Left forelimb (tissue), 1 donor: ENCODE measurements around the gene ZNF362.

Experiments used
- DNase-seq: peaks from one replicate; pipeline ENCODE4 v3.0.0-alpha.2; 2018; ENCODE audit warnings: low spot score

Gene ZNF362

DNA sequence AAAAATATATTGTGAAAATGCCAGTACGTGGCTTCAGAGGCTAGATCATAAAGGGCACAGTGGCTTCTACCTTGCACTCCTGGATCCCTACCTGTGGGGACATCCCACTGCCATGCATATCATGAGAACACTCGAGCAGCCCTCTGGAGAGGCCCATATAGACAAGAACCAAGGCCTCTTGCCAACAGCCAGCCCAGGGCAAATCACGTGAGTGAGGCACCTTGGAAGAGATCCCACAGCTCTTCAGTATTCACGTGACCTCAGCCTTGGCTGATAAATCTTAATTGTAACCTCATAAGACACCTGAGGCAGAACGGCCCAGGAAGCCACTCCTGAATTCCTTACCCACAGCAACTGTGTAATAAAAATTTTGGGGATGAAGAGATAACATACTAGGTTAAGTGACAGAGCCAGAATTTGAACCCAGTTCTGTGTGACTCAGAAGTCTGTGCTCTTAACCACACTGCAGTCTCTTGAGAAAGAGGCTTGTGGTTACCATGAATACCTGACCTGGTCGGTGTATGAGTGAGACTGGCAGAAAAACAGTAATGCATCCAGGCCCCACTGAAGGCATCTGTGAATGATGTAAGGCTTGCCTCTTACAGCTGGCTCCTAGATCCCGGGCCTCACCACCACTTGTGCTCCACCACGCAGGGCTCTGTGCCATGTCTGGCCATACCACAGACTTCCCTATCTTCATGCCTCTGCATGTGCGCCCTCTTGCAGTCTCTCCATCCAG is 71.5 kb downstream of the ZNF362 start:
- no peak for DNase-seq

GRCh38 chr1:33328817-33329216 is 72.5 kb downstream of the ZNF362 start:
- no peak for DNase-seq

DNA sequence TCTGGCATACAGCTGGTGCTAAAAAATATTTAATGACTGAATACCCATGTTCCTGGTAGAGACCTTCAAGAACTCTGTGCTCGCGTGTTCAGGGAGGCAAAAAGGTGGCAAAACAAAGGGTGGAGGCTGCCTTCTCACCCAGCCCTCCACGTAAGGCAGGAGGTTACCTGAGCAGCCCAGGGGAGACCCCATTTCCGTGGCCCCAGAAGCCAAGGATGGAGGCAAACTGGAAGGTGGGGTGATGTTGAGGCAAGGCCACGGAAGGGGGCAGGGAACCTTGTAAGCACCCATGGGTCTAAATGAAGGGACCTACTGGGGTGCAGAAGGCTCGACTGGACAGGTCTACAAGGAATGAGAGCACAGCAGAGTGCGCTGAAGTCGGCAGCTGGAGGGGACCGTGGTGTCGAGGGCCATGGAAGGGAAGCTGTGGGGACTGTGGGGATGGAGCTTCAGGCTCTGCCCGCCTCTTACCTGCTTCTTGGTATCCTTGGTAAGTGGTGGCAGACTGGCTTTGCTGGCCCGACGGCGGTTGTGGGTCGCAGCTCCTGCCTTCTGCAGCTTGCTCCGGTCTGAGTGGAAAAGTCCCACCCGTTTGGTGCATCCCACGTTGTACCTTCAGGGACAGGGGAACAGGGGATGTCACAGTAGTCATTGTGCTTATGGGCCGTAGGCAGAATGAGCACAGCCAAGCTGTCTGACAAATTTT is 73.5 kb downstream of the ZNF362 start:
- DNase-seq, result no peak

DNA sequence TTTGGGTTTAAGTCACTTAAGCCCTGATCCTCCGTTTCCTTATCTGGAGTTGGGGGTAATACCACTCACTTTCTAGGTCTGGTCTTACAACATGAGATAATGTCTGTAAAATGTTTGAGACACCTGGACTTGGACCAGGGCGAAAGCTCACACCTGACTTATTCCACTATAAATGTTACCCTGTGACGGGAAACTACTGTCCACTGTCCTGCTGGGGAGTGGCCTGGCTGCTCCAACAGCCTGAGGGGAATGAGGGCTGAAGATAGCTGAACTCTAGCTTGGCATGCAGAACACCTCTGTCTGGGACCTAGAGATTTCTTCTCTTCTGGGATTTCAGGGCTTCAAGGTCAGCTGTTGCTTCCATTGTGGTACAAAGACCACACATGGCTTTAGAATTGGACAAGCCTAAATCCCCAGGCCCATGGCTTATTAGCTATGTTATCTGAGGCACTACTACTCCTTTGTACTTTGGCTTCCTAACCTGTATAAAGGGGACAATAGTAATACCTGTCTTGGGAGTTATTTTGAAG is 74.1 kb downstream of the ZNF362 start:
- no peak for DNase-seq

DNA sequence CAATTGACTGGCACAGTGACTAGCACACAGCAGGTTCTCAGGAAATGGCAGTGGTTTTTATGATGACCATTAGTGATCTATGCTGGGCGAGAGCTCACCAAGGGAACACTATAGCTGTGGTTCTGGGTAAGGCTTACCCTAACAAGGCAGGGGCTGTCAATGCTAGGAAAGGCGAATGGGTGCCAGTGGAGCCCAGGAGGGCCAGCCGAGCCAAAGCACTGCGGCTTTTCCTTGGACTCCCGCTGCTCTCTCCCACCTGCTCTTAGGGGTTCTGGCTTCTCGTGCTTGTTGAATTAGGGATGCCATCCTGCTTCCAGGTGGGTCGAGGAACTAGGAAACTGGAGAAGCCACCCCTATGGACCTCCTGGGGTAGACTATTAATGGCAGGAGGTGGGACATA is 74.6 kb downstream of the ZNF362 start:
- no peak for DNase-seq

- no peak for DNase-seq
Observed at GRCh38 chr1:33331444-33332356, 75.4 kb downstream of the ZNF362 start.

DNA sequence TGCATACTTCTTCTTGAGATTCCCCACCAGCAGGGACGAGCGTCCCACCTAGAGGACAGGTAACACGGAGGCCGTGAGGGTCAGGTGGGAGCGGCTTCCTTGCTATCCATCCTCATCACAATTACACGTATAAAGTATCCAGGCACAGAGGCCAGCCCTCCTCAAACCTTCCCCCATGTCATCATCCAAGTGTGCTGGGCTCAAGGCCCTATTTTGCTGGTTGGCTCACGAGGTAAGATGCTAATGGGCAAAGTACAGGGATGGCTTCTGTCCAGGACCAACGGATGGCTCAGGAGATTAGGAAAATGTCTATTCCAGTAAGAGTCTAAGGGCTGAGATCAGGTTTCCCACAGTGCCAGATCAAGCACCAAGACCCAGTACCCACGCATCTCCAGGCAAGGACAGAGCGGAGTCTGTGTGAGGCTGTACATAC is 76.1 kb downstream of the ZNF362 start:
- DNase-seq, result no peak

DNA sequence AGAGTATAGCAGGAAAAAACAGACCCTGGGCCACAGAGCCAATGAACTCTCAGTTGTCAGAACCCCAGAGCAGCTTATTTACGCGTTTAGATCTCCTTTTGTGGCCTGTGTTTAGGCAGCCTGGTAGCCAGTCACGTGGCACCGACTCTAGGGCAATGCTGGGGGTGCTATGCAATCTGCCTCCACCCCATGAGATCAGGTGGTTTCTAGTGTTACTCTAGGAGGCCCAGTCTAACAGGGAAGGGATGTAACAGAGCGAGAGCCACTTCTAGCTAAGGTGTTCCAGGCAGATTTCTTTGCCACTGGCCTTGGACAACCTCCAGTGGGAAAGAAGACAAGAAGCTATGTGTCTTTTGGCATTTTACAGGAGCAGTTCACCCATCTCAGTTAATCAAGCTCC is 76.6 kb downstream of the ZNF362 start:
- DNase-seq, result no peak

DNA sequence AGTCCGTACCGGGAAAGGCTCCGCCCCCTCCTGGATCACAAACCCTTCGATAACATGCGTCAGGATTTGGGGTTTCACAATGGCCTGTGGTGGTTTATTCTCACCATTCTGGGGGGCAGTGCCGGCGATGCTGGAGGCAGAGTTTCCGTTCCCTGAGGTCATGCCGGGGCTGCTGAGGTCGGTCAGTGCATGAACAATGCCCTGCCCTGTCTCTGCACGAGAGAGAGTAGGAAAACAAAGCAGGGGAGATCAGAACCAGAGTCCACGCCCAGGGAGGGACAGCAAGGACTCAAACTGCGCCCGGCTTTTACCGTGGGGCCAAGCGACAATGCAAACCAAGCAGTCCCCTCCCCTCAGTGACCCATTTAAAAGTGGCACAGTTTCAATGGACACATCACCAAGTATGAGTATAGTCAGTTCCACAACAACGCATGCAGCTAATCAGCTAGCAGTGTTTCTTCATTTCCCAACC is 77.8 kb downstream of the ZNF362 start:
- DNase-seq, result no peak

DNA sequence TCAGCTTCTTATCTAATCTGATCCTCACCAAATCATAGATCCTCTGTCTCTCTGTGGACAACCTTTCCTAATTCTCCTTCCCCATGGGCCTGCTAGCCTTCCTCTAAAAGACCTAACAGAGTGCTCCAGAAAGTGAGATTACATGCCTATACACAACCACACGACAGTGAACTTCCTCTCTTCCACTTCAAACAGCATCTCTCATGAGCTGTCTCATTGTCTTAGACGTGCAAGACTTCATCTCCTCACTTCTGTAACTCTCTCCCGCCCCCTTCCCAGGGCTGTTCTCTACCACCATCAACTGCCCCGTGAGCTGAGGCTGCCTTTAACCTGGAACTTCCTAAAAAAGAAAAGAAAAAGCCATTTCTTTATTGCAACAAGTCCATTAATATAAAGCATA is 78.7 kb downstream of the ZNF362 start:
- DNase-seq, result no peak

DNA sequence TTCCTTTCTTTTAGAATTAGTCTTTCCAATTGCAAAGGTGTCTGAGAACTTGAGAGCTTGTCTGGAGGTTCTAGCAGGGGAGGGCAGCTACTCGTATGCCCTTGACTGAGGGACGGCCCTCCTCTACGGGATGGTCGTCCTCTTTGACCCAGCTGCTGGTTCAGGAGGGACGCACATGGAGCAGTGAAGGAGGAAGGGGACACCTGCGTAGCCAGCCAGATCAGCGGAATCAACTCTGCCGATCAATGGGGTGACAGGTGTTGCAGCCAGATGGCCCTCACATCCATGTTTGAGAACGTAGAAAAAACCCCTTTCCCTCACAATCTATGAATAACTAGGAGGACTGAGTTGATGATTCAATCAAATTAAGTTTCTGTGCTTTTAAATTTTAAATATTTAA is 80.3 kb downstream of the ZNF362 start:
- DNase-seq, result no peak

DNA sequence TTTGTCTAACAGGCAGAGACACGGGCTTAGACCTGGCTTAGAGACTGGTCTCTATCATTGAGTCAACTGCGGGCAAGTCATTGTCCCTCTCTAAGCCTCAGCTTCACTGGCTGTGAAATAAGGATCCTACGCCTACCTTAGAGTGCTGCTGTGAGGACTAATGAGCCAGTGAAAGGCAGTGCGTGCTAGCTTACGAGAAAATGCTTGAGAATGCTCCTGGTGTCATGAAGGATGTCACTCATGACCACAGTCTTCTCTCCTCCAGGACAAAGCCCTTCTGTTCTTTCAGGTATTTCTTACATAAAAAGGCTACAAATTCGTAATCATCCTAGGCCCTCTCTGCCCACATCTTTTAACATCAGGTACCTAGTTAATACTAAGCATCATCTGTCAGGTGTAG is 81.1 kb downstream of the ZNF362 start:
- no peak for DNase-seq

- DNase-seq, result no peak
Observed at GRCh38 chr1:33338048-33338439, 81.8 kb downstream of the ZNF362 start.

DNA sequence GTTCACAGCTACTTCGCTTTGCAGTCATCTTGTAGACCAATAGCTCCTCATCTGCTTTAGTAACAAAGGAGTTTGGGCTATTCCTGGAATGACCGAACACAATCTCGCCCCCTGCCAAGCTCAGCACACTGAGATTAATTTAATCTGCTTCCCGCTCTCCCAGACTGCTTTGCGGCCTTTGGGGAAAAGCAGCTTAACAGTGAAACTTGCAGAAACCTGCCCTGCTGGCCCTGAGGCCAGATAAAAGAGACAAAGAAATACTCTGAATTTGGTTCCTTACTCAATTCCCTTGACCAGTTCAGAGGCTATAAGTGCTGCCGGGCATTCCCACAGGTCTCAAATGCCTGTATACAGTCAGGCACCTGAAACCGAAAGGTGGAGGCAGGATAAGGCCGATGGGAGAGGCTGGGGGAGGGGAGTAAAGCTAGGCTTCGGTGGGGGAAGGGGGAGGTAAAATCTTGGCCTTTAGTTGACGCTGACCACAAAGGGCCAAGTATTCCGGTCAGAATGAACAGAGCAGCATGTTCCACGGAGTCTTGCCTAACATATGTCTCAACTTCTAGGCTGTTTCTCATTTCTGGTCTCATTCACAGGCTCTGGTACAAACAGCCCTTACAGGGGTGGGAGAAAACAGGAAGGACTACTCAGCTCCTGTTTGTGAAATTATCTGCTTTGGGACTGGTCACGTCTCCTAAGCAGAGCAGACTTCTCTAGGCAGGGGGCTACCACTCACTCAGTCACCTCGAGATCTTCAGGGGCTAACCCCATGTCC is 82.3 kb downstream of the ZNF362 start:
- no peak for DNase-seq

GRCh38 chr1:33339413-33339812 is 83.1 kb downstream of the ZNF362 start:
- no peak for DNase-seq

DNA sequence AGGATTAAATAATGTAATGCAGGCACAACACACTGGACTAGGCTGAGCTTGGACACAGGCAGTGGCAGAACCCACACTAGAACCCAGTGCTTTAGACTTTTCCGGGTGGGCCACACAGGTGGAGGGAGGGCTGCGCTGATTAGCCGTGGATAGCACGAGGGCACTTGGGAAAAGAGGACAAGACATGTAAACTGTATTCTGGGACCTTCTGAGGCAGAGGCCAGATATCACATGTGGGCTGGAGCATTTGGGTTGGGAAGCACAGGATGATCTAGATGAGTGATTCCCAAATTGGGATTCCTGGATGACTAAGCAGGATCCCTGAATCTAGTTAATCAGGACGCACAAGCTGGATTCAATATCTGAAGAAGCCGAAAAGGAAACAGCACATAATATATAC is 84.9 kb downstream of the ZNF362 start:
- no peak for DNase-seq

- DNase-seq, result peak; percentile 76
Observed at GRCh38 chr1:33342041-33342723, 85.9 kb downstream of the ZNF362 start.

GRCh38 chr1:33343539-33343938 is 87.2 kb downstream of the ZNF362 start:
- no peak for DNase-seq

- DNase-seq, result no peak
Observed at GRCh38 chr1:33344896-33345560, 88.7 kb downstream of the ZNF362 start.

- DNase-seq, result no peak
Observed at GRCh38 chr1:33346533-33346926, 90.2 kb downstream of the ZNF362 start.
